Sigmoid colon (tissue), 4 donors: ENCODE data around the gene MYLK4.

Experiments
- POLR2A ChIP-seq, 2 donors: fragments of 450-650 bp; IDR thresholded peaks; one replicate each; pipeline ENCODE4 v1.6.1; 2016; ENCODE audit warnings: antibody characterized with exemption in 2 of 2, mild to moderate bottlenecking in 2 of 2, moderate library complexity in 2 of 2
- POLR2AphosphoS5 ChIP-seq, 4 donors: sonication (generic); formaldehyde crosslinking; IDR thresholded peaks; one replicate each; pipeline ENCODE4 v1.6.1; 2017; ENCODE audit warnings: antibody characterized with exemption in 4 of 4
- TF ChIP-seq, protein P1 (sequence below), 4 experiments: fragments of 450-650 bp in 3 of 4; fragments of 200-600 bp in 1 of 4; IDR thresholded peaks; one replicate each; pipeline ENCODE4 v1.5.1; 2016 to 2019; ENCODE audit warnings: antibody characterized with exemption in 4 of 4, mild to moderate bottlenecking in 3 of 4, moderate library complexity in 2 of 4

- TF ChIP-seq, protein P1, sequence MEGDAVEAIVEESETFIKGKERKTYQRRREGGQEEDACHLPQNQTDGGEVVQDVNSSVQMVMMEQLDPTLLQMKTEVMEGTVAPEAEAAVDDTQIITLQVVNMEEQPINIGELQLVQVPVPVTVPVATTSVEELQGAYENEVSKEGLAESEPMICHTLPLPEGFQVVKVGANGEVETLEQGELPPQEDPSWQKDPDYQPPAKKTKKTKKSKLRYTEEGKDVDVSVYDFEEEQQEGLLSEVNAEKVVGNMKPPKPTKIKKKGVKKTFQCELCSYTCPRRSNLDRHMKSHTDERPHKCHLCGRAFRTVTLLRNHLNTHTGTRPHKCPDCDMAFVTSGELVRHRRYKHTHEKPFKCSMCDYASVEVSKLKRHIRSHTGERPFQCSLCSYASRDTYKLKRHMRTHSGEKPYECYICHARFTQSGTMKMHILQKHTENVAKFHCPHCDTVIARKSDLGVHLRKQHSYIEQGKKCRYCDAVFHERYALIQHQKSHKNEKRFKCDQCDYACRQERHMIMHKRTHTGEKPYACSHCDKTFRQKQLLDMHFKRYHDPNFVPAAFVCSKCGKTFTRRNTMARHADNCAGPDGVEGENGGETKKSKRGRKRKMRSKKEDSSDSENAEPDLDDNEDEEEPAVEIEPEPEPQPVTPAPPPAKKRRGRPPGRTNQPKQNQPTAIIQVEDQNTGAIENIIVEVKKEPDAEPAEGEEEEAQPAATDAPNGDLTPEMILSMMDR (IDR thresholded peaks at IDR 0.05) = no peak
- TF ChIP-seq POLR2A (IDR thresholded peaks at IDR 0.05) (no peak), POLR2AphosphoS5 (IDR thresholded peaks at IDR 0.05) (no peak)
Measured at GRCh38 chr6:2619651-2620050, 131.1 kb downstream of the MYLK4 start.
